Stimulated activated CD4-positive, alpha-beta T cell treated with anti-CD3 and anti-CD28 coated beads, Interleukin-2, amount 100 ng/mL, for 4 hours (primary cell): Measurements from ENCODE around the gene SYTL3.

ENCODE experiments used
- DNase-seq: peaks from one replicate; pipeline ENCODE4 v3.0.0-alpha.2; 2020; ENCODE audit warnings: low read depth

SYTL3 gene

DNA sequence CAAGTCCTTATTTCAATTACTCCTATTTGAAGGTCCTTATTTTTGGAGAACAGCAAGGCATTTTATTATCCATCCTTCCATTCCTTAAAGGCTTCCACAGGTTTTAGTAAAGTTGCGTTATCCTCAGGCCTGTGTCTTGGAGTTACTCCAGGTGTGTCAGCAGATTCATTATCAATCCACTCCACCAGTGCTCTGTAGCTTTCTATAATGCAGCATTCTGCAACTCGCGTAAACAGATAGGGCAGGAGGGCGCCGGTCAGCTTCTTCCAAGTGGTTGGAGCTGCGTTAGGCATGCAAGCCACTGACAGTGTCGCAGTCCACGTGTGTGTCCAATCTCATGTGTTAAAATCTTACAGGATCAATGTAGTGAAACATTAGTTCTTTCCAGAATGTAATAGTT is 75.8 kb downstream of the SYTL3 start:
- DNase-seq = no peak

DNA sequence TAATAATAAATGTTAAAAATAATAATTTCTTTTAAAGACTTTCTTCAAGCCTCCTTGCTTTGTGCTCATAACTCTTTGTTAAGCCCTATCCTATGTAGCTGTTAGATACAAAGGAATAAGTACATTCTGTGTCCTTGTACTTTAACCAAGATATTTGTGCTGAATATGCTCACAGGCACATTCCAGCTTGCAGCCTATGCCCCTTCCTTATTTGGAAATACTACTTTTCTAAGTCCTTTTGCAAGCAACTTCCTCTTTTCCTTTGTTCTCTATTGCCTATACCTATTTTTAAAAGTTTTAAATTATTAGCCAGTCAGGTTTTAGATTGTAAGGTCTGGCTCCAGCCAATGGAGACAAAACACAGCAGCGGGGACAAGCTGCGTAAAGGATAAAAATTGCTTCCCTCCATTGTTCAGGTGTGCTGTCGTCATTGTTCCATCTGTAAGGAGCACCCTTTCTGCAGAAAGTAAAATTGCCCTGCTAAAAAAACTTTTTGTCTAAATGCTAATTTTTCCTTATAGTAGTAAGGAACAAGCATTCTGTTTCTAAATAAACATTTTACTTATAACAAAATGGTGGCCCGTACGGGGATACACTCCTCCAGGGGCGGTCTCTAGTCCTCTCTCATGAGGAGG is 80.2 kb downstream of the SYTL3 start:
- no peak for DNase-seq

DNA sequence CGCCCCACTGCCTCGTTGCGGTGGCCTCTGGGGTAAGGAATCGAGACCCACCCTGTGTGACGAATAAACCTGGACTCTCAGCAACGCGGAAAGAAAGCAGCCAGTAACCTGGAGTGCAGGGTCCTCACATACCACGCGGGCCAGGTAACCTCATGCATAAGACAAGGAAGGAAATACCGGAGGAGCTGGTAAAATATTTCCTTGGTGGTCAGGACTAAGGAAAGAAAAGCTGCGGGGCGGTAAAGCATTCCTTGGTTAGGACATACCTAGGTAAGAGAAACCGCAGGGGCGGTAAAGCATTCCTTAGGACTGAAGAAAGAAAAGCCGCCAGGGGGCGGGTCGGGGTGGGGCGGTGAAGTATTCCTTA is 80.7 kb downstream of the SYTL3 start:
- DNase-seq = no peak

DNA sequence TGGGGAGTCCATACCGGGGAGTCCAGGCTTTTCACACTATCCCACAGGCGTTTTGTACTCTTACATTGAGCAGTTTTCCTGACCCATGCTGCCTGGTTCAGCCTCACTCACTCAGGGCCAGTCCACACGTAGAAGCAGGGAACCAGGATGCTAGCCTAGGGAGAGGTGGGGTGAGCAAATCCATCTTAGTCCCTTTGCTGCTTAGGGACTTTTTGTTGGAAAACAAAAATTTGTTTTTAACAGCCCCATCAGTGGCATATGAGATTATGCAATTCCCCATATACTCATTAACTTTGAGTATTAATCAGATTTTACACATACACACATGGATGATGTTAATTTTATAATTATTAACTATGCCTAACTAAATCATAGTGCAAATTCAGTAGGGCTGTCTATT is 85.2 kb downstream of the SYTL3 start:
- DNase-seq = no peak

DNA sequence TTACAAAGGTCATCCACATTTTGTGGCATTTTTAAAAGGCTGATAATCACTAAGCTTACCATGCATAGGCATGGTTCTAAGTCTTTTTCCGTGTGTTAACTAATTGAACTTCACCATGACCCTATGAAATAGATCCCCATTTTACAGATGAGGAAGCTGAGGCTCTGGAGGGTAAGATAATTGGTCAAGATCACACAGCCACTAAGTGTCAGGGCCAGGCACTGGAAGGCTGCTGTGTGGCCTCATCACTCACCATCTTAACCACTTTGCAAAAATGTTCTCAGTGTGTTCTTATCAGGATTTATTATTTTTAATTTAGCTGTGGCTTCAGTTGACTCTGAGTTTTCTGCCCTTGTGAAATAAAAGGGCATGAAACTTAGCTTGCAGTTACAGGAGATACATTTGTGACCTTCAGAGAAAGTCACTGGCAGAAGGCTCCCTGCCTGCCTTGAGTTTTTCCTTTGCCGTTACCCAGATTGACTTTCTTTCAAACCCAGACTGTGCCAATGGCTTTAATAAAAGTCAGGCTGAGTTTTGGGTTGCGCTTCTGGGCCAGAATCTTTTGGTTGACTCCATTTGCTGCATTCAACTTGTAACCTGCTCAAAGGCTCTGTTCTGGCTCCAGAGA is 87.3 kb downstream of the SYTL3 start:
- no peak for DNase-seq

DNA sequence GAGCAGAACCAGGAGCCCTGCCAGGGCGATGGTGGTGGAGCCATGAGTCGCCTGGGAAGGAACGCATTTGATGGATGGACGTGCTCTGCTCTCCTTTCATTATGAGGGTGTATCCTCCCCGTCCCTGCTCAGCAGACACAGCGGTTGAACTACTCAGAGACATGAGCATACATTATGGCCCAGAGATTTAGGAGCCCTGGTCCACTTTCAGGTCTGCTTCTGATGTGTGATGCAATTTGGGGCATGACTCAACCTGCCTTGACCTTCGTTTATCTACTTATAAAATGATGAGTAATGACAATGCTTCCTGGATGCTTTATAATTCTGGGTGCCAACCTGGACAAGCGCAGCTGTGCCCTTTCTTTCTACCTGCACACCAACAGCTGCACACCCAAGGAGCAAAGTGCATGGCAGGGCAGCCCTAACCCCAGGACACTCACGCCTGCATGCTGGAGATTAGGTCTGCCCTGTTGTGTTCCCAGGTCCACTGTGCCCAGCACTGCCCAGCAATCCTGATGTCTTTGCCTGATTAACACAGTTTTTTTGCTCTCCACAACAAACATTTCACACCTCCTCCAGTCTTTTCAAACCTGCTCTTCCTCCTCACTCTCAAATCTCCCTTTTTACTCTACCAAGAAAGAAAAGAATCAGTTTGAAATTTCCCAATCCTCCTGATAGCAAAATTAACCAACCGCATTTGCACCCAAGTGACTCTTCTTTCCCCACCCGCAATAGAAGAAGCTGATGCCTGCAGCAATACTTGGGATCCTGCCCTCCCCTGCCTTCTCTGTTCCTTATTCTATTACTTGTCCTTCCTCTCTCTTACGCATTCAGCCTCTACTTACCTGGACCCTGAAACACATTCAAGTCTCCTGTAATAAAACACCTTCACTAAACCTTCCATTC is 88.1 kb downstream of the SYTL3 start:
- DNase-seq = no peak

DNA sequence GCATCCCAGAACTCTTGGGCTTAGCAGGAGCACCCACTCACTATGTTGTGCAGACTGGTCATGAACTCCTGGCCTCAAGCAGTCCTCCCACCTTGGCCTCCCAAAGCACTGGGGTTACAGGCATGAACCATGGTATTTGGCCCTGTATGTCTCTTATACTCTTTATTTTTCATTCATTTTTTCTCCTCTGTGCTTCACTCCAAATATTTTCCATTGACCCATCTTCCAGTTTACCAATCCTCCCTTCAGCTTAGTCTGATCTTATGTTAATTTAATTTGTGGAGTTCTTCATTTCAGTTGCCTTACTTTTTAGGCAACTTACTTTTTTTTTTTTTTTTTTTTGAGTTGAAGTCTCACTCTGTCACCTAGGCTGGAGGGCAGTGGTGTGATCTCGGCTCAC is 89.8 kb downstream of the SYTL3 start:
- DNase-seq = no peak

DNA sequence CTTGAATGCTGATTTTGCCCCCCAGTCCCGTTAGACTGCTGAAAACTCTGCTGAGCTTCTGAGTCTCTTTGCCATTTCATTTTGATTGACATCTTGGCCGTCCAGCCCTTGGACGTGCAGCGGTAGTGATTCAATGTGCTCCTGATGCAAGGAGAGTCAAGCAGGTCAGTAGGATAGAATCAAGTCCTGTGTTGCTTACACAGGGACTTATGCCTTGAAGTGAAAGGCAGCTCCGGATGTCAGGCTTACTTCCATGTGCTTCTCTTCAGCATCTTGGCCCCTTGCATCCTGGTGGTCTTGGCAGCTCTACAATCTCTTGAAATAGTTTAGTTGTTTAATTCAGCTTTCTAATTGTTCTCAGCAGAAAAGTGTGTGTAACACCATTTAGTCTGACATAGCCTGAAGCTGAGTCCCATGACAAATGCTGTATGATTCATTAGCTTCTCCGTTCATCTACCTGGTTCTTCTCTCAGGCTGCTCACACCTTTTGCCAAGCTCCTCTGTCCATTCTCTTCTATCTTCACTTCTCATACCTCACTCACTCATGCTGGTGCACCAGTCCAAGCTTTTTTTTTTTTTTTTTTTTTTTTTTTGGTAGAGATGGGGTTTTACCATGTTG is 93.3 kb downstream of the SYTL3 start:
- no peak for DNase-seq

DNA sequence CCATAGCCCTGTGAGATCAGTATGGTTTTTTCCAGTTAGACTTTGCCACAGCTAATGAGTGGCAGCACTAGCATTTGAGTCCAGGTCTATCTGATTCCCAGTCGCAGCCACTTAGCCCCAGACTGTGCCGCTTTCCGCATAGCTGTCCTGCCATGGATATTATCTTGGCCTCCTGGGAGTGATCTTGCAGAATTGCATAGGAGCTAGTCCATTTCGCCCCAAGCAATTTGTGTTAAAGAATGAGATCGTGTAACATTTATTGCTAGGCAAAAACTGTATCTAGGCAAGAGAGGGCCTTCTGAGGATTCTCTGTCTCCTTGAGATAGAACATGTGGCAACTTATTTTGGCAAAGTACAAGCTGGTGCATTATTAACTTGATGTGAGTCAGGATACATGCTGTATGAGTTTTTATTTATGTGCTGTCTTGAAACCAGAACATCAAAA is 95.2 kb downstream of the SYTL3 start:
- DNase-seq = no peak

DNA sequence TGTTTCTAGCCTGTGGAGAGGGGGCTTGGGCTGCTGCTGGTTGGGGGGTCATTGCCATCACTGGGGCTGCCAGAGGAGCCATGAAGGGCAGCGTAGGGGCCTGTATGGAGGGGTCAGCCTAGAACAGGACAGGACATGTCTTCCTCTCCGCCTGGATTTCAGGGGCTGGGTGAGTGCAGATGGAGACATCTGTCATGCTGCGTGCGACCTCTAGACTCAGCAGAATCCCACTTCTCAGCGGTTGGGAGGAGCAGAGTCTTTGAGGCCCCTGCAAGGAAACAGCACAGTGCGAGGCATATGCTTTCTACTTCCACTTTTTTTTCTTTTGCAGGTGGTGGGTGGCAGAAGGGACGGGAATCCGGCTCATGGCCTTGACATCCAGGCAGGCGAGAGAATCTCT is 101.4 kb downstream of the SYTL3 start:
- no peak for DNase-seq

DNA sequence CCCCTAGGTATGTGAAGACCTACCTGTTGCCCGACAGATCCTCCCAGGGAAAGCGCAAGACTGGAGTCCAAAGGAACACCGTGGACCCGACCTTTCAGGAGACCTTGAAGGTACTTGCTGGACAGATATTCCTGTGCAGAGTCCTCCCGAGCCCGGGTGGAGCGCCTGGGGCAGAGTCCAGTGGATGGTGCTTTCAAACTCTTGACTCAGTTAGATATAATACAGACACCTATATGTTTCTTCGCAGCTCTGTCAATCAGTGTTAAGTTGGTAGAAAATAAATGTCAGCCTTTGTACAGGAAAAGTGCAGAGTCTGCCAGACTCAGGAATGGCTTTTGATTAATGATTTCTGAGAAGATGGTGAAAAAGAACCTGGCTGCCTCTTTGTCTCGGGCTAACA is 102.1 kb downstream of the SYTL3 start:
- no peak for DNase-seq

DNA sequence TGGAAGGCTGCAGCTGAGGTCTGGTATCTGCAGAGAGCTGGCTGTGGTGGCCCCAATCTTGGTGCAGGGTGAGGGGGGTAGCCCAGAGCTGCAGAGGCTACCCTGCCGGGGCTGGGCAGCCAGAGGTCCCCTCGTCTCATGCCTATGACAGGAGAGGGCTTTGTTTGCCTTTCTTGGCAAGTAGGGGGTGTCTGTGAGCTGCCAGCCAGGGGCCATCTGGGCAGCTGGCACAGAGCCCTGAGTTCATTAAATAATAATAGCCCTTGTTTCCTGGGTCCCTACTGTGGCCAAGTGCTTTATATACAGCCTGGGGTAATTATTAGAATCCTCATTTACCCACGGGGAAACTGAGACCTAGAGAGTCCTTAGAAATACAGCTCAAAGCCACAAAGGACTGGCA is 102.8 kb downstream of the SYTL3 start:
- DNase-seq = no peak

DNA sequence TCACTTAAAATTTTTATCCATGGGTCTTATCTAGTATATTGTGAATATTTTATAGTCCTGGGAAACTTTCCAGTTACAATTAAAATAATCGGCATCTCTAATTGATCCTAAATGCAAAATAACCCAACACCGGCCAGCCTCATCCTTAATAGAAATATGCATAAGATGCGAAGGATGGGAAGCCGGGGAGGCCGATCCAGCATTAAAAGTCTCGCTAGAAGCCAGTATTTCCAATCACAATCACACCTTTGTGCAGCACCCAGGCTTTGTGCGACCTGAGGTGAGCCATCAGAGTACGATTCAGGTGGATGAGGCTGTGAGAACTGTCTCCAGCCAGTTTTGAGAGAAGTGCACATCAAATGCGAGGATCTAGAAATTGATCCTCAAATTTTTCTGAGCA is 104.0 kb downstream of the SYTL3 start:
- DNase-seq = no peak

DNA sequence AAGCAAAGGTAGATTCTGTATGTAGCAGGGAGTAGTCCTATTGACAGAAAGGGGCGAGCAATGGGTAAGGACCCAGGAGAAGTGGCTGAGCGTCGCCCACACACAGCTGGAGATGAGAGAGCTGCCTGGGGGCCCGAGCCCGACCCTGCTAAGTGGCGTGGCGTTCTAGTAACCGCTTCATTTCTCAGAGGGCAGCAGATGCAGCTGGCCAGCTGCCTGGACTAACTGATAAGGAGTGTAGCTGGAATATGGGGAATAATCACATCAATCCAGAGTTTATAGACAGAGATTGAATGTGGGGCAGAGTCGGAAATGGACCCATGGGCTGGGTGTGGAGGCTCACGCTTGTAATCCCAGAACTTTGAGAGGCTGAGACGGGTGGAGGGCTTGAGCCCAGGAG is 104.9 kb downstream of the SYTL3 start:
- no peak for DNase-seq

DNA sequence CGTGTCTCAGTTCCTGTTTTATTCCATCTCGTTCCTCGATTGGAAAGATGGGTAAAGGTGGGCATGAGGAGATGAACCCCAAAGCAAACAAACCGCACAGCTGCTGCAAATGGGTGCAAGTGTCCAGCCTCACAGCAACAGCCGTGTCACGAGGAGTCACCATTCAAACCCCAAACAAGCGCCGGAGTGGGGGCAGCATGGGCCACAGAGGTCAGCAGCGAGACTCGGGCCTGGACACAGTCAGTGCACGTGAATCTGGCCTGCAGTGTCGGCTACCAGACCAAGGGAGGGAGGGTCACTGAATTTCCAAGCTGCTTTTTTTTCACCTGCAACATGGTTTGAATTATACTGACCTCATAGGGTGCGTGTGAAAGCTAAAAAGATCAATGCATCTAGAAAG is 105.8 kb downstream of the SYTL3 start:
- no peak for DNase-seq

DNA sequence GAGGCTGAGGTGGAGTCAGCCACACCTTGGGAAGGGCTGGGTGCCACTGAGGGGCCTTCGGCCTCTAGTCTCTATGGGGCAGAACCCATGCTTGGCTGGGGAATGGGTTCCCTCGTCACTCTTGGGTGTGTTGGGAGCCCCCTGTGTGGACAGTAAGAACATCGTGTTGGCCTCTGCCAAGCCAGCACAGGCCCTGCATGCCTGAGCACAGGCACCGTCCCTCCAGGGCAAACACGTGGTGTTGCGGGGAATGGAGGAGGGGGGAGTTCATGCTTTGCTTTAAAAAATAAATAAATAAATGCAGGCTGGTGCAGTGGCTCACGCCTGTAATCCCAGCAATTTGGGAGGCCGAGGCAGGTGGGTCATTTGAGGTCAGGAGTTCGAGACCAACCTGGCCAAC is 106.3 kb downstream of the SYTL3 start:
- DNase-seq = no peak

DNA sequence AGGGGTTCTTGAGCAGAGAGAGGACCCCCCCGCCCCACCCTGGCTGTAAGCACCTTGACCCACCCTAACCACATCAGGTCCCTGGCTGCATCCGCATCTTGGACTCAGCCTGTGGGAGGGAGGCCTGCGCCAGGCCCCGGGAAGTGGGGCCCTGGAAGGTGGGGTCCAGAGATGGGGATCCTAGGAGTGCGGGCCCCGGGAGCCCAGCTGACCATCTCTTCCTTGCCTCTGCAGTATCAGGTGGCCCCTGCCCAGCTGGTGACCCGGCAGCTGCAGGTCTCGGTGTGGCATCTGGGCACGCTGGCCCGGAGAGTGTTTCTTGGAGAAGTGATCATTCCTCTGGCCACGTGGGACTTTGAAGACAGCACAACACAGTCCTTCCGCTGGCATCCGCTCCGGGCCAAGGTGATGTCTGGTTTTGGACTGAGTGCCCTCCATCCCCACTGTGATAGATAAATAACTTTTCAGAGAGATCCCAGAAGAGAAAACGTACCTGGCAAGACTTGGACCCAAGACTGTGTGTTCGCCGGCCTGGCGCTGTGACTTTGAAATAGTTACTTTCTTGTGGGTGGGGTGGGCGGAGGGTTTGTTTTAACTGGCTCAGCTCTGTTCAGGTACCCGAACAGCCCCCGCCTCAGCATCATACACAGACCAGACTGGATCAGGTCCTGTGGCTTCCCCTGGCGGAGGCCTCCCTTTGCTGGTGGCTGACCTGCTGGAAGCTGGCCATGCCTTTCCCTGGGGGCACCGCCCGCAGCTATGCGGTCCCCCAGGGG is 107.3 kb downstream of the SYTL3 start:
- no peak for DNase-seq

DNA sequence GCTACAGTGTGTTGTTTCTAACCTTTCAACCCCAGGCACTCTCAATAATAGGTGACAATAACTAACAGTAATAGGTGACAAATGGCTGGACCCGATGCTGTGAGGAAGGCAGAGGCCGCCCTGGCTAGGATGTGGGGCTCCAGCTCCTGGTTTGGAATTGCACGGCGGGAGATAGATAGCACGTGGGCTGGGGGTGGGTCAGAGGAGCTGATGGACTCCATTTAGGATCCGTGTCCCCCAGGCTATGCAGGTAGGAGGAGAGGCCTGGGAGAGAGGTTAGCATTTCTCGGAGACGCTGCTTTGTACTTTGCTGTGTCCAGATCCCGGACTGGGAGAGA is 107.9 kb downstream of the SYTL3 start:
- no peak for DNase-seq

DNA sequence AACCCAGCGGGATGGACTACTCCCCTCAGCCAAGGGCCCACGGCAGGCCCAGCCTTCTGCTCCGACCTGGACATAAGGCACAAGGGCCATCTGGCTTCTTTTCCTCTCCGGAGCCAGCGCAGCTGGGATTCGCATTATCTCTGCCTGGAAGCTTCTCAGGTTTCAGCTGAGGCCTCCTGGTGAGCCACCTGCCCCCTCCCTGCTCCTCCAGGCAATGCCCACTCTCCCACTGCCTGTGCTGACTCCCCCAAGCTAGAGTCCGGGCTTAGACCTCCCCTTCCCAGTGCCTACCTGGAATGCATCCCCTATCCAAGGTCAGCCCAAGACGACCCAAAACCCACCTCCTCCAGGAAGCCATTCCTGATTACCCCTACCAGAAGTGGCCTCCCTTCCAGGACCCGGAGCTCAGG is 108.6 kb downstream of the SYTL3 start:
- no peak for DNase-seq

DNA sequence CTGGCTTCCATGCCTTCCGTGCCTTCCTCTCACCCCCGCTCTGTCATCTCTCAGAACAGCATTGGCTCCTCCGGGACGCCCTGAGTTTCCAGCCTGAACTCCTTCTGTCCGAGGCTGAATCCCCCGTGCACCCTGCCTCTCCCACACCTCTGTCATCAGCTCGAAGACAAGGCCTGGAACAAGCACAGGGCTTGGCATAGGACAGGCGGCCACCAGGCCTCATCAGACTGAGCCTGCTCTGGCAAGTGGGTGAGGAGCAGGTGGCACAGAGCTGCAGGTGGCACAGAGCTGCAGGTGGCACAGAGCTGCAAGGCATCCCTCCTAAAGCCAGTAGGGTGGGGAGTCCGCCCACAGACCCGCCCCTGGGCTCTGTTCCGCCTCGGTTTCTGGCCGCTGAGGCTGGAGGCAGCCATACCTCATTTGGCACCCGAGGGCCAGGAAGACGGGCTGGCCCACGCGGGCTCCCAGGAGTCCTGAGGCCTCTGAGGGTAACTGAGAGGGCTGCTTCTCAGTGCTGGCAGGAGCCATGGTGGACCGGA is 109.2 kb downstream of the SYTL3 start:
- no peak for DNase-seq

DNA sequence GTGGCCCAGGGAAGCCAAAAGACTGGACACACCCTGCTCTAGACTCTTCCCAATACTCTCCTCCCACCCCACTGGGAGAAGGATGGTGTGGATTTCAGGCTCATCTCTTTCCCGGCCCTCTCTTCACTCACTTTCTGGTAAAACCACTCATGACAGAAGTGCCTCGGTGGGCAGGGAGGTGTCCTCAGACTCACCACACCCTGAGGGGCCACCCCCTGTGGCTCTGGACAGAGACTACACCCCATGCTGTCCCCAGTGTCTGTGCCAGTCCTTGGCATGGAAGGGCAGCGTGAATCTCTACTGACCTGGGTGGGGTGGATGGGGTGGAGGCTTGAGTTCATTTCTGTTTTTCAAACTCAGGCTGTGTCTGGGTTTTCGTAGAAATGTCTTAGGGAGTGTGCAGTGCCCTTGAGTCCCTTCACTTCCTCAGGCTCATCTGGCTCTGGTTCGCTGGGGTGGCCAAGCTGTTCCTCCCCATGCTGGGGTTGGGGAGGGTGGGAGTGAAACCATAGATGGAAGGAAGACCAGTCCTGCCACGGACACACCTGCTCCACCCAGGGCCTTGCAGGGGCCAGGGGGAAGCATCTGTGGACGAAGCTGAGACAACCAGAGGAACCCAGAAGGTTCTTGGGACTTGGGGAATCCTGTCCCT is 110.2 kb downstream of the SYTL3 start:
- no peak for DNase-seq
